Measurements from ENCODE around the gene C17orf50. TPM values are rescaled to one million over a fixed set of nuclear protein-coding genes. Genes with fewer than 3 reads are reported as not detected.

Gene C17orf50
- total RNA-seq, 1 donor from 2014 or later, result not detected

GRCh38 chr17:35769895-35770486 is 9.3 kb downstream of the C17orf50 start:
- H3K4me1 Mint-ChIP-seq (ENCODE audit: low read depth), result peaks cover 2% of the 10 kb centered on the region
- TF ChIP-seq CTCF (IDR thresholded peaks at IDR 0.05; ENCODE audit: unreplicated experiment), result no peak
- H3K9me3 Mint-ChIP-seq (ENCODE audit: low read depth), result no peaks in the 10 kb centered on the region
- peaks cover 26% of the 10 kb centered on the region for H3K27me3 Mint-ChIP-seq
- DNase-seq (ENCODE audit: low spot score, unreplicated experiment), result no peak
- H3K27ac Mint-ChIP-seq, result no peak overlapping the region
- H3K36me3 Mint-ChIP-seq (ENCODE audit: insufficient read depth), result no peaks in the 10 kb centered on the region
- no peak overlapping the region for H3K4me3 Mint-ChIP-seq (ENCODE audit: low read depth)

GRCh38 chr17:35773129-35773528 is 12.4 kb downstream of the C17orf50 start:
- peaks cover 2% of the 10 kb centered on the region for H3K4me1 Mint-ChIP-seq (ENCODE audit: low read depth)
- H3K9me3 Mint-ChIP-seq (ENCODE audit: low read depth), result no peaks in the 10 kb centered on the region
- DNase-seq (ENCODE audit: low spot score, unreplicated experiment), result no peak
- no peaks in the 10 kb centered on the region for H3K36me3 Mint-ChIP-seq (ENCODE audit: insufficient read depth)
- TF ChIP-seq CTCF (IDR thresholded peaks at IDR 0.05; ENCODE audit: unreplicated experiment), result no peak
- H3K4me3 Mint-ChIP-seq (ENCODE audit: low read depth), result no peak overlapping the region
- peaks cover 21% of the 10 kb centered on the region for H3K27me3 Mint-ChIP-seq
- no peak overlapping the region for H3K27ac Mint-ChIP-seq

- no peak overlapping the region for H3K4me3 Mint-ChIP-seq (ENCODE audit: low read depth)
- H3K4me1 Mint-ChIP-seq (ENCODE audit: low read depth), result peaks cover 2% of the 10 kb centered on the region
- no peaks in the 10 kb centered on the region for H3K9me3 Mint-ChIP-seq (ENCODE audit: low read depth)
- peaks cover 22% of the 10 kb centered on the region for H3K27me3 Mint-ChIP-seq
- H3K27ac Mint-ChIP-seq, result peak overlapping the region; percentile 80
- no peak for DNase-seq (ENCODE audit: low spot score, unreplicated experiment)
- H3K36me3 Mint-ChIP-seq (ENCODE audit: insufficient read depth), result no peaks in the 10 kb centered on the region
- TF ChIP-seq CTCF (IDR thresholded peaks at IDR 0.05; ENCODE audit: unreplicated experiment), result no peak
Observed at GRCh38 chr17:35773679-35774425, 13.2 kb downstream of the C17orf50 start.

- H3K27me3 Mint-ChIP-seq, result peaks cover 23% of the 10 kb centered on the region
- H3K27ac Mint-ChIP-seq, result no peak overlapping the region
- H3K9me3 Mint-ChIP-seq (ENCODE audit: low read depth), result no peaks in the 10 kb centered on the region
- no peaks in the 10 kb centered on the region for H3K36me3 Mint-ChIP-seq (ENCODE audit: insufficient read depth)
- H3K4me1 Mint-ChIP-seq (ENCODE audit: low read depth), result peaks cover 2% of the 10 kb centered on the region
- DNase-seq (ENCODE audit: low spot score, unreplicated experiment), result no peak
- H3K4me3 Mint-ChIP-seq (ENCODE audit: low read depth), result no peak overlapping the region
- TF ChIP-seq CTCF (IDR thresholded peaks at IDR 0.05; ENCODE audit: unreplicated experiment), result no peak
Observed at GRCh38 chr17:35774499-35774898, 13.8 kb downstream of the C17orf50 start.

GRCh38 chr17:35775039-35775438 is 14.4 kb downstream of the C17orf50 start:
- DNase-seq (ENCODE audit: low spot score, unreplicated experiment), result no peak
- Mint-ChIP-seq H3K9me3 (ENCODE audit: low read depth) (no peaks in the 10 kb centered on the region), H3K27ac (no peak overlapping the region), H3K36me3 (ENCODE audit: insufficient read depth) (no peaks in the 10 kb centered on the region), H3K27me3 (peaks cover 23% of the 10 kb centered on the region), H3K4me3 (ENCODE audit: low read depth) (no peak overlapping the region), H3K4me1 (ENCODE audit: low read depth) (peaks cover 2% of the 10 kb centered on the region)
- TF ChIP-seq CTCF (IDR thresholded peaks at IDR 0.05; ENCODE audit: unreplicated experiment), result no peak
